DND-41 (cell line): ENCODE data around the gene CASP12.
"Not testable (repeated sequence)": the region's sequence is repeated elsewhere in the genome, so short reads cannot be mapped to it uniquely, and the experiment has no call there.

Experiments used
- EZH2 ChIP-seq: IDR thresholded peaks from 3 replicates; pipeline ENCODE4 v1.6.1; 2012; ENCODE audit warnings: borderline replicate concordance, low read depth, mild to moderate bottlenecking, moderate library complexity, low read length, inconsistent platforms; ENCODE audit not compliant: severe bottlenecking
- TF ChIP-seq, protein P1 (sequence below): IDR thresholded peaks from 2 replicates; pipeline ENCODE4 v1.5.1; 2012; ENCODE audit warnings: borderline replicate concordance, low read length, moderate library complexity, mild to moderate bottlenecking; ENCODE audit not compliant: poor library complexity, severe bottlenecking; ENCODE audit errors: extremely low read depth

DNA sequence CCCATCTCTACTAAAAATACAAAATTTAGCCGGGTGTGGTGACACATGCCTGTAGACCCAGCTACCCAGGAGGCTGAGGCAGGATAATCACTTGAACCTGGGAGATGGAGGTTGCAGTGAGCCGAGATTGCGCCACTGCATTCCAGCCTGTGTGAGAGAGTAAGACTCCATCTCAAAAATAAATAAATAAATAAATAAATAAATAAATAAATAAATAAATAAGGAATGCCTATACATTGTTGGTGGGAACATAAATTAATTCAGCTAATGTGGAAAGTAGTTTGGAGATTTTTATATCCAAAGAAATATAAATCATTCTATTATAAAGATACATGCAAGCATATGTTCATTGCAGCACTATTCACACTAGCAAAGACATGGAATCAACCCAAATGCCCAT lies 35.8 kb upstream of the CASP12 start:
- TF ChIP-seq, protein P1, sequence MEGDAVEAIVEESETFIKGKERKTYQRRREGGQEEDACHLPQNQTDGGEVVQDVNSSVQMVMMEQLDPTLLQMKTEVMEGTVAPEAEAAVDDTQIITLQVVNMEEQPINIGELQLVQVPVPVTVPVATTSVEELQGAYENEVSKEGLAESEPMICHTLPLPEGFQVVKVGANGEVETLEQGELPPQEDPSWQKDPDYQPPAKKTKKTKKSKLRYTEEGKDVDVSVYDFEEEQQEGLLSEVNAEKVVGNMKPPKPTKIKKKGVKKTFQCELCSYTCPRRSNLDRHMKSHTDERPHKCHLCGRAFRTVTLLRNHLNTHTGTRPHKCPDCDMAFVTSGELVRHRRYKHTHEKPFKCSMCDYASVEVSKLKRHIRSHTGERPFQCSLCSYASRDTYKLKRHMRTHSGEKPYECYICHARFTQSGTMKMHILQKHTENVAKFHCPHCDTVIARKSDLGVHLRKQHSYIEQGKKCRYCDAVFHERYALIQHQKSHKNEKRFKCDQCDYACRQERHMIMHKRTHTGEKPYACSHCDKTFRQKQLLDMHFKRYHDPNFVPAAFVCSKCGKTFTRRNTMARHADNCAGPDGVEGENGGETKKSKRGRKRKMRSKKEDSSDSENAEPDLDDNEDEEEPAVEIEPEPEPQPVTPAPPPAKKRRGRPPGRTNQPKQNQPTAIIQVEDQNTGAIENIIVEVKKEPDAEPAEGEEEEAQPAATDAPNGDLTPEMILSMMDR: not testable (repeated sequence)
- TF ChIP-seq EZH2: not testable (repeated sequence)
